Umbilical cord (tissue), 2 donors: ENCODE measurements around the gene DICER1. TPM values are rescaled to one million over a fixed set of nuclear protein-coding genes. Genes with fewer than 3 reads are reported as not detected.
A peak's percentile ranks its signal among the peaks of the same experiment; 100 is the strongest.

Source experiments
- DNase-seq: peaks from one replicate; pipeline ENCODE4 v3.0.0-alpha.2; 2015; ENCODE audit warnings: low spot score
- total RNA-seq: library from RNA; depleted of rRNA; stranded (reverse); fragments of >200 nt; gene quantifications from one replicate; pipeline ENCODE4 v1.2.3, GENCODE V29; 2014; ENCODE audit warnings: low replicate concordance; ENCODE audit not compliant: insufficient read depth

Gene DICER1
- total RNA-seq, 1 donor from 2014 or later, result 319 TPM

GRCh38 chr14:95087619-95088018 is 69.7 kb downstream of the DICER1 start:
- no peak for DNase-seq

DNA sequence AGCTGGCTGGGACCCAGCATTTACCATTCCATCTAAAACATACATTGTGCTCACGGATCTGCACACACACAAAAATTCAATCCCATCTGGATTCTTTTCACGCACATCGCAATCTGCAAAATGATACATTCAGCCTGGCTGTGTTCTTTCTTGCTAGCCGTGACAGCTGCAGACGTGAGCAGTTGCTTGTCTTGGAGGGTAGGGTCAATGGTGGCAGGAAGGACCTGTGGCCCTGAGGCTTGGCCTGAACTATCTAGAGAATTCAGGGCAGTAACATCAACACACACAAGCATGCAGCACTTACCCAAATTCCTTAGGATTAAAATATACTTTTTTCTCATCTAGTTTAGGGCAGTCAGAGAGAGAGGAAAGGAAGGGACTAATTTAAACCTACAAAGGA is 72.0 kb downstream of the DICER1 start:
- no peak for DNase-seq

DNA sequence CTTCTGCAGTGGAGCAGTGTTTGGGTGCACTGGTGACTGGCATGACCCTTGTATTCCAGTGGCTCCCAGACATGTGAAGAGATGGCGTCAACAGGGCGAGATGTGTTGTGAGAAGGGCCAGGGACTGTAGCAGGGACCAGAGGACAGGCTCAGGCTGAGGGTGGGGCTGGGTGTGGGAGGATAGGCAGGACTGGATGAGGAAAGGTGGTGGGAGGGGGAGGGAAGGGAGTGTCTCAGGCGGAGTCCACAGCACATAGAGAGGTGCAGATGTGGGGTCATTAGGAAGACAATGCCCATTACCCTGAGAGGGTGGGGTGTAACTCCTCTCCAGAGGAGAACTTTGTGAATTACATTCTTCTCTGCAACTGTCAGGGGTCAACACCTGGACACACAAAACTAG is 78.5 kb downstream of the DICER1 start:
- DNase-seq, result no peak

GRCh38 chr14:95077345-95077744 is 80.0 kb downstream of the DICER1 start:
- DNase-seq, result no peak

- DNase-seq, result no peak
Observed at GRCh38 chr14:95075789-95076188, 81.5 kb downstream of the DICER1 start.

DNA sequence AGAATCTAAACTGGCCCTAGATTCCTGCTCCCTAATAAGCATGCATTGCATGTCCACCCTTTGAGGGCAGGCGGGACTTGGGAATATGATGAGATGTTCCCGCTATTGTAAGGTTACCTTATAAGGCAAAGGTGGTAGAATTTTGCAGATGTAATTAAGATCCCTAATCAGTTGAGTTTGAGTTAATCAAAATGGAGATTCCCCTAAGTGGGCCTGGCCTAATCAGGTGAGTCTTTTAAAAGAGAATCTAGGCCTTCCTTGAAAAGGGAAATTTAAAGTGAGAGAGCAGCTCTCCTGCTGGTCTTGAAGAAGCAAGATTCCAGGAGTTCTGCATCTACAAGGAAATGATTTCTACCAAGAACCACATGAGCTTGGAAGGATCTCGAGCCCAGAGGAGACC is 83.4 kb downstream of the DICER1 start:
- DNase-seq, result no peak

GRCh38 chr14:95072310-95072905 is 84.9 kb downstream of the DICER1 start:
- no peak for DNase-seq

DNA sequence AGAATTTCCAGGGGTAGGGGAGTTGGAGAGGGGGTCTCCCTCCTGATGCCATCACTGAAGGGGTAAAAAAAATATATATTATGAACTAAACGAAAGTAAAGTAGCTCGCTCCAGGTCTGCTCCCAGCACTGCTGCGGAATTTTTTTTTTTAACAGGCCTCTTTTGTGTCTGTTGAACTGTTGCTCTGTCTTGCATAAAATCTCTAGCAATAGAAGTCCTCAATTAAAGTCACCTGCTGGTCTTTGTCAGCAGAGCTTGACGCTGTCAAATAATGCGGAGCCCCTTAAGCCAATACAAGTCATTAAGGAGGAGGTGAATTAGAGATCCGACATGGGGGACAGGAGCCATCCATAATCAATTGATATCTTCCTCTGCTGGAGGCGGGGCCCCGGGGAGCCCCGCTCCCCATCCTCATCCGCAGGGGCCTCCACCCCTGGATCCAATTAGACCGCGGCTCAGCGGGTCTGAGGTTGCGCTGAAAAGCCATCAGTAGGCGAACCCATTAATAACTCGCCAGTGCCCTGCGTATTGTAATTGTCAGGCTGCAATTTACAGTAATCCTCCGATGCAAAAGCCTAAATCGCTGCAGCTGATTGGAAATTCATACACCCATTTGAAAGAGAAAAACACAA is 85.6 kb downstream of the DICER1 start:
- DNase-seq, result peak; percentile 12

DNA sequence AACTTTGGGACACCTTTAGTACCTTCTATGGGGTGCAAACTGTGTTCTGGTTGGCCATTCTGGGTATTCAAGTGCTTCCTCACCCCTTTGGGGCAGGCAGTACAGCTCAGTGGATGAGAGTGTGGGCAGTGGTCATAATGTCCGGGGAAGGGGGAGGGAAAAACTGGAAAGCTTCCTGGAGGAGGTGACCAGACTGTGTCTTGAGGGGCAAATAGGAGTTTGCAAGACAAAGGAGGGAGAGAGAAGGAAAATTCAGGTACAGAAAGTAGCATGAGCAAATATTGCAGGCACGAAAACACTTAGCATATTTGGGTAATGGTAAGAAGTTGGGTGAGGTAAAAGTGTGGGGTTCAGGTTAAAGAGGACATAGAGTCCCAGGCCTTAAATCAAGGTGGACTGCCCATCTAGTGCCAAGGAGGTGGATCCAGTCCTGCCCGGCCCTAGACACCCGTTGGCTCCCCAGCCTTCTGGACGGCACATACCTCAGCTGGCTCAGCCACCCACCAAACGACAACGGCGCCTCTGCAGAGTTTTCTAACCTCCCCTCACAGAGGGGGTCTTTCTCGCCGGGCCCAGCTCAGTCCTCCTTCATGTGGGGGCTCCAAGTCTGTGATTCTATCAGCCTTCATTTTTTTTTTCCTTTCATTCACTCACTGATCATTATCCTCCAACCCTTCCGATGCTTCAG is 86.4 kb downstream of the DICER1 start:
- no peak for DNase-seq

GRCh38 chr14:95069547-95069946 is 87.8 kb downstream of the DICER1 start:
- DNase-seq, result no peak

DNA sequence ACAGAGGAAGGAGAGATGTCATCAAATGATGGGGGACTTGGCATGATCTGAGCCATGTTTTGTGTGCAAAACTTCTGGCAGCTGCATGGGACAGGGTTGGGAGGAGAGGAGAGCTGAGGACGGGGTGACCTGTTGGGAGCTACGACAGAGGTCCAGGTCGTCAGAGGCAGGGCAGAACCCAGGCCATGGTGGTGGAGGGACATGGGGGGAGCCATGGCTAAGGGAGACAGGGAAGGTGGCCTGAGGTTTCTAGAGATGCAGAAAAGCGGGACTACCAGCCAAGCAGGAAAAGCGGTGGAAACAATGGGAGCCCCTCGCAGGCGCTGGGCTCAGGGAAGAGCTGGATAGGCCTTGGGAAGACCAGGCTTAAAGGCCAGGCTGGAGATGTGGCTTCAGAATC is 88.3 kb downstream of the DICER1 start:
- DNase-seq, result no peak

DNA sequence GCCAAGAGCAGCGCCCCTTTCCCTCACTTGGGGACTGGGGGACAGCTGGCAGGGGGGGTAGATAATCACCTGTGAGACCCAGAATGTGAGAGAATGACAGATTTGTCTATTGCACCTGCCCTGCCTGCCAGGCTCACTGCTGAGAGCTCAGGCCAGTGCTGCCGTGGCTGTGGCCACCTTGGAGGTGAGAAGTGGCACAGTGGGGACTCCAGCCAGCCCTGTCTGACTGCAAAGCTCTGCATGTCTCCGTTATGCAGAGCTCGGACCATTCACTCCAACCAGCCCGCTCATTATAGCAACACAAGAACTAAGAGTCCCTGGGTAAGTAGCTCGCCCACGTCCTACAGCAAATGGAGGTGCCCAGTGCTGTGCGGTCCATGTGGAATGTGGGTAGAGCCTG is 88.8 kb downstream of the DICER1 start:
- no peak for DNase-seq

DNA sequence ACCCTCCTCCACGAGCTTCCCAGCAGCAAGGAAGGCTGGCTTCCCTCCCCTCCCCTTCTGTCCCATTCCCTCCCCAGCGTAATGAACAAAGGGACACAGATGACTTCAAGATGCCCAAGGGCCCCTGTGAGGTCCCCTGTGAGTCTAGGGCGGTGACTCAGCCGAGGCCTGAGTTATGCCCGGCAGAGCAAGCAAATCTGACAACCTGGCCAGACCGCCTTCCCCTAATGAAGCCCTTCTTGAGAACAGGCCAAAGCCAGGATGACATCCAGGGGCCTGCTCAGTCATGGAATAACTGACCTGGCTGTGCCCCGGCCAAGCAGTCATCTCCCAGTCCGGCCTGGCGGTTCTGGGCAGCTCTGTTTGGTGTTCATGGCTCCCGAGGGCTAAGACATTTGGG is 89.2 kb downstream of the DICER1 start:
- peak; percentile 16 for DNase-seq

- DNase-seq, result no peak
Observed at GRCh38 chr14:95067526-95067925, 89.8 kb downstream of the DICER1 start.

GRCh38 chr14:95066427-95066986 is 90.8 kb downstream of the DICER1 start:
- DNase-seq, result no peak

GRCh38 chr14:95065411-95065810 is 91.9 kb downstream of the DICER1 start:
- DNase-seq, result no peak

DNA sequence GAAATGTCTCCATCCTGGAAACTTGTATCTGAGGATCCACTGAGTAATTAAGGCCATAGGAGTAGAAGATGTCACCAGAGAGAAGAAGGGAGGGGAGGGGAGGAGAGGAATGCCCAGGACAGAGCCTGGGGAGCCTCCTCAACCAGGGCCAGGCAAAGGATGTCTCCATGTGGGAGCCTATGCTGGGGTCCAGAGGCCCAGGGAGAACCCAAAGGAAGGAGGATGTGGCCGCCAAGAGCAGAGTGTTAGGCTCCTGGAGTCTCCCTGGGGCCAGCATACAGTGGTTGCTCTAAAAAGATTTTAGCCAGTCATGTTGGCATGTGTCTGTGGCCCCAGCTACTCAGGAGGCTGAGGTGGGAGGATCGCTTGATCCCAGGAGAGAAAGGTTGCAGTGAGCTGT is 92.6 kb downstream of the DICER1 start:
- DNase-seq, result no peak

DNA sequence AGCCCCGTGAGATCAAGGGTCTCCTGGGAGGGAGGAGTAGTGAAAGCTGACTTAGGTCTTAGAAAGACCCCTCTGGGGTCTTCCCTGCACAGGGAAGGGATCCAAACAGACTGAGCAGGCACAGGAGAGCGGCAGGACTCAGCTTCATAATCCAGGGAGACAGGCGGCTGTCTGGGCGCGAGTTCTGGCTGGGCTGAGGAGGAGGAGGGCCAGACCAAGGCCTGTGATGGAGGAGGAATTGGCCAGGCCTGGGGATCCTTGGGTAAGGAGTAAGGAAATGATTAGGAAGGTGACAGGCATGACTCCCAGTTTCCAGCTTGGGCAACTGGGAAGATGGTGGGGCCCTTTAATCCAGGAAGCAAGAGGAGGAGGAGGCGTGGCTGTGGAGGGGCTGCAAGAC is 93.1 kb downstream of the DICER1 start:
- no peak for DNase-seq

- DNase-seq, result no peak
Observed at GRCh38 chr14:95063391-95063790, 93.9 kb downstream of the DICER1 start.

- DNase-seq, result no peak
Observed at GRCh38 chr14:95062946-95063345, 94.4 kb downstream of the DICER1 start.

- no peak for DNase-seq
Observed at GRCh38 chr14:95062220-95062619, 95.1 kb downstream of the DICER1 start.

GRCh38 chr14:95061317-95062093 is 95.8 kb downstream of the DICER1 start:
- DNase-seq, result no peak
